Raji (cell line): ENCODE data around the gene GPC4.

Source experiments
- POLR2A ChIP-seq: IDR thresholded peaks from 2 replicates; pipeline ENCODE4 v1.6.1; 2011; ENCODE audit warnings: low read depth, low read length, control low read depth; ENCODE audit not compliant: insufficient read depth

The GPC4 gene

GRCh38 chrX:133305348-133305747 is 109.9 kb downstream of the GPC4 start:
- TF ChIP-seq POLR2A = no peak

DNA sequence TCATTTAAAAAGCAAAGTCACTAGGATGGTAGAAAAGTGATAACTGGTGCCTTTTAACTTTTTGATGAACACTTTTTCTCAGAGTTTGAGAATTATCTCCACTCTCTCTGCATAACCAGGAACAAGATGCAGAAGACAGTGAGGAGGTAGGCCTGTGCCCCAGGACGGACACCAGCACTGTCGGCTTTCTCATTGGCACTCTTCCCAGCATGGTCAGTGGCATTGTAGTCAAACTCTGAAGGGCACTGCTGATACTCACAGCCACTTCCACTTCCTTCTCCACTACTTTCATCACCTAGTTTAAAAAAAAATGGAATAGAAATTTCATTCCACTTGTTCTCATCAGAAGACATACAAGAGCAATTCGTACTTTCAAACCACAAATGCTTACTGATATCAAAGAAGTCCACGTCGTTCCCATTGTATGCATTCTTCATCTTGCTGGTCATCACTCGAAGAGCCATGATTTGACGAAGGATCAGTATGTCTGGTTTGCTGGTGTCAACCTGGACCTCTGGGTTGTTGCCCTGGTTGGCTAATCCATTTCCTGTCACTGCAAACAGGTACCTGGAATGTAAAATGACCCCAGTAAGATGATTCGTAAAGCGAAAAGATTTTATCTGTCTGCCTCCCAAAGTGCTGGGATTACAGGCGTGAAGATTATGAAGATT is 112.4 kb downstream of the GPC4 start:
- no peak for TF ChIP-seq POLR2A

DNA sequence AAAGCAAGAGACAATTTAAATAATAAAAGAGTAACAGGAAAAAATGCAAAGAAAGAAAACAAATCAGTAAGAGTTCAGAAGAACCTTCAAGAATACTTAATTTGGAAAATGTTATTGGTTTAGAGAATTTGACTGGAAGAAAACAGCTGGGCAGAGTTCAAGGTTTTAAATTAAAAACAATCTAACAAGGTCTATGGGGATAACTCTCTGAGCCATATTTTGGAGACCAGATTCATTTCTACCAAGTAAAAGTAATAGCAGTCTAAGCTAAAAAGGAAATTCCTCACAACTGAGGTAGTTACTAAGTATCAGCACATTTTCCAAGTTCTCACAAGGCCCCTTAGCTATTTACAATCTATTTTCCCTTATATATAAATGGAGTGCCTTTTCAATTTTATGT is 114.7 kb downstream of the GPC4 start:
- no peak for TF ChIP-seq POLR2A

DNA sequence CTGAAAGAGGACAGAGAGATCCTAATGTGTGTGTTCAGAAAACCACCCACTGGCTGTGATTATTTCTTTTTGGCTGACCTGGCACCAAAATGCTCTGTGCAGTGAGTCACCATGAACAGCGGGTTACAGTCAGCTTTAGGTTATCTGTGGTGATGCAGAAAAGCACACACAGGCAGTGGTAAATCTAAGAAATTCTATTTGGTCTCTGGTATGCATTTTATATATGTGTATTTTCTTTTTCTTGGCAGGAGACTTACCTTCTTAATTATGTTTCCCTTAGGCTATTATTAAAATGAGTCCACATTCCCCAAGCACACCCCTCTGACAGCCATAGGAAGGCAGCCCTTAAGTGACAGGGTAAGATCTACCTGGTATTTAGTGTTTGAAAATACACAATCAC is 118.0 kb downstream of the GPC4 start:
- TF ChIP-seq POLR2A = no peak

DNA sequence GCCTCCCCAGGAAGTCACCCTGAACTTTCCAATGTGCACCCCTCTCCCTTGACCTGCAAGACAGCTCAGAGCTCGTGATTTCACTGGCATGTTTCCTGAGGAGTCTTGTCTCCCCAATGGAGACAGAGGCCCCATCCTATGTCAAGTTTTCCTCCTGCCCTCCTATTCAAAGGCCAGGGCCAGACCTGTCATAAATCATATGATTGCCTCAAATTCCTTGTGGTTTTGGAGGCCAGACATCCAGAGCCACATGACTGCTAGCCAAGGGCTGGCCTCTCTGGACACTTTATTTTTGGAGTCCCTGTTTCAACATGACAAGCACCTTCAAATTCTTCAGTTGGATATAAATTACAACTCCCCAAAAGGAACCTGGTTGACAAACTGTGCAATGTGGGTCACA is 121.2 kb downstream of the GPC4 start:
- TF ChIP-seq POLR2A = no peak

GRCh38 chrX:133290076-133290475 is 125.2 kb downstream of the GPC4 start:
- TF ChIP-seq POLR2A = no peak

DNA sequence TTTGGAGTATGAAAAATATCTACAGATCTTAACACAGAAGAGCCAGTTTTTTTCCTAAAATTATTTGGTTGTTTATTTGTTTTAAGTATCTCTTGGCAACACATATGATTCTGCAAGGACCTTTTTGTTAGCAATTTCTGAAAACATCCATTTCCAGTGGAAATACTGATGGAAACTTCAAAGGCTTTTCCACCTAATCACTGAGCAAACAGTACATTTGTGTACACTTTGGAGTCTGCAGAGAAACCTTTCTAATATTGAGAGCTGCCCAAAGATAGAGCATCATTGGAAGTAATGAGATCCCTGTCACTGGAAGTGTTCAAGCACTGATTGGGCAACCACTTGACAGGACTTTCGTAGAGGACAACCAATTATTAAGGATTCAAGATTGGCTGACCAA is 127.4 kb downstream of the GPC4 start:
- no peak for TF ChIP-seq POLR2A

- no peak for TF ChIP-seq POLR2A
Measured at GRCh38 chrX:133285341-133285740, 129.9 kb downstream of the GPC4 start.

DNA sequence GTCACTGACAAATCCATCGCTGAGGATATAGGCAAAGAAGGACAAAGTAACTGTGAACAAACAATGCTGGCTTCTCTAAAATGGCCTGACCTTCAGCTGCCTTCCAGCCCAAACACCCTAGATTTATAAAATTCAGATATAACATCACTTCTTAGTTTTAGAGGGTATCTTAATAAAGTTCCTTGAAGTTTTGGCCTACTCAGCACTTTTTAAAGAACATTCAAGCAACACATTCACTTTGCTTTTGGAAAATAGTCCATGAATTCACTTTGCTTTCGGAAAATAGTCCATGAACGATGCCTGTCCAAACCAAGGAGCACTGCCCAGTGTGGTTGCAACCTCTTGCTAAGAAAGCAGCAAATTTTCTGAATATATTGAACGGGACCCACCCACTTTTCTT is 142.1 kb downstream of the GPC4 start:
- TF ChIP-seq POLR2A = no peak

DNA sequence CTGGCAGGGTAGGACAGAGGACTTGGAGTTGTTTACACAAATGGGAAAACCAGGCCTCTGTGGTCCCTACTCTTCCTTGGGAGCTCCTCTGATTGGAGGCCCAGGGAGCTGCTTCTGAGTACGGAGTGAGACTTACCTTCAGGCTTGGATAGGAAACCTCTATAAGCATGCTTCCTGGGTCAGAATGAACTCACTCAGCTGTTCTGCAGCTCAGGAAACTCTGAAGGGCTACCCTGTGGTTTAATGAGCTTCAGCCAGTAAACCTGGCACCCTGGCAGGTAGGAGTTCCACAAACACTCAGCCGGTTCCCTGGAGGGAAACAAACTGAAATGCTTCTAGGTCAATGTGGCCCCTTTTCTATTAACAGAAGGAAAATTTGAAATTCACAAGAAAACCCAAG is 146.1 kb downstream of the GPC4 start:
- TF ChIP-seq POLR2A = no peak

DNA sequence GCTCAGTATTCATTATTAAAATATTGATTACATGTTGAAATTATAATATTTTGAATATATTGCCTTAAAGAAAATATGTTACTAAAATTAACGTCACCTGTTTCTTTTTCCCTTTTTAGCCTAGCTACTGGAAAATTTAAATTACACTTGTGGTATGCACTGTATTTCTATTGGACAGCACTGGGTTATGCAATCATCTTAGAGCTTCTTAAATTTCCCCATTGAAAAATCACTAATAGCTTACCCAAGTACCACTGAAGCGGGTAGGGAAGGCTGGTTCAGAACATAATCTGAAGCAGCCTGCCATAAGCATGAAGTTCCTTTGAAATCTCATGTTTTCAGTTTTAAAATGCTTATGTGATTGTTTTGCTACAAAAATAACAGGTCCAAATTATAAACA is 147.7 kb downstream of the GPC4 start:
- TF ChIP-seq POLR2A = no peak

DNA sequence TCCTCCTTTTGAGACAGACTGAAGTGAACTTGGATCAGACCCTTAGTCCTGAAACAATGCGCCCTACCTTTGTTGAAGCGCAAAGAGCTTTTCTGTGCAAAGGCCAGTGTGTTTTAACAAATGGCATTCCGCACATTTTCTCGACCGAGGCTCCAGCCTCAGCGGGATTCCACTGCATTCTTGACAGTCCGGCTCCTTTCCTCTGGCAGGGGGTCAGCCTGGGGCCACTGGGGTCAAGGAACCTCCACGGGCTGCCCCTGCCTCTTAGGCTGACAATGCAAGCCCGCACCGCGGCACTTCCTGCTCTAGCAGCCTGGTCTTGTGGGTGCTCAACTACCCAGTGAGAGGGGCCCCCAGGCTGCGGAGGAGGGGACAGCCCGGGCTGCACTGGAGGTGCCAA is 150.0 kb downstream of the GPC4 start:
- TF ChIP-seq POLR2A = no peak

GRCh38 chrX:133258481-133258880 is 156.8 kb downstream of the GPC4 start:
- no peak for TF ChIP-seq POLR2A

DNA sequence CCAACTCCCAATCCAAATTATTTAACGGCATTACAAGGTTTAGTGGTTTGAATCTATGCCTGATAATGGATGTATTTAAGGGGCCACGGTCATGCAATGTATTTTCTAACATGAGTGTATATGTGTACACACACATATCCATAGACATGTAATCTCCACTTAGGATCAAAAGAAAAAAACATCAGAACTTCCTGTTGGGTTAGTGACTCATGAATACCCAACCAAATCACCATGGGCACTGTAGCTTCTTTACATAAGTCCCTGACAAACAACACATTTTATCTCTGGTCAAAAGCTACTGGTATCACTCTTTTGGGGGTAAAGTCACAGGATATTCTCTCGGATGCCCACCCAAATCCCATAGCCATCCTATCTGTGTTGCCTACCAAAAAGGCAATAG is 160.6 kb downstream of the GPC4 start:
- TF ChIP-seq POLR2A = no peak

DNA sequence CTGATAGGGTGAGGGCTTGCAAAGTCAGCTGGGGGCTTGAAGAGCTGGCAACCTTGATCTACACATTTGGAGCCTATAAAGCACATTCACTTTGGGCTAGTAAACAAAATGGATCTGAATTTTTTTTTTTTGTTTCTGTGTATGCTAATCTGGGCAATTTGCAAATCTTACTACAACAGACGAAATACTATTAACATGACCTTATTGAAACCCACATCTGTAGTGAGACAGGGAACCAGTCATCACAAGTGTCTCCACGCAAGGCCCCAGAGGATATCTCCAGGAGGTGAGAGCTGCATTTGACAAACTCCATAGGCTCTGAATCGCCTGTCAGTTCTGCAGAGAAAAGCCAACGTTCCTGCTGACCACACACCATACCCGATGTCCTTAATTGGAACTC is 164.1 kb downstream of the GPC4 start:
- no peak for TF ChIP-seq POLR2A

DNA sequence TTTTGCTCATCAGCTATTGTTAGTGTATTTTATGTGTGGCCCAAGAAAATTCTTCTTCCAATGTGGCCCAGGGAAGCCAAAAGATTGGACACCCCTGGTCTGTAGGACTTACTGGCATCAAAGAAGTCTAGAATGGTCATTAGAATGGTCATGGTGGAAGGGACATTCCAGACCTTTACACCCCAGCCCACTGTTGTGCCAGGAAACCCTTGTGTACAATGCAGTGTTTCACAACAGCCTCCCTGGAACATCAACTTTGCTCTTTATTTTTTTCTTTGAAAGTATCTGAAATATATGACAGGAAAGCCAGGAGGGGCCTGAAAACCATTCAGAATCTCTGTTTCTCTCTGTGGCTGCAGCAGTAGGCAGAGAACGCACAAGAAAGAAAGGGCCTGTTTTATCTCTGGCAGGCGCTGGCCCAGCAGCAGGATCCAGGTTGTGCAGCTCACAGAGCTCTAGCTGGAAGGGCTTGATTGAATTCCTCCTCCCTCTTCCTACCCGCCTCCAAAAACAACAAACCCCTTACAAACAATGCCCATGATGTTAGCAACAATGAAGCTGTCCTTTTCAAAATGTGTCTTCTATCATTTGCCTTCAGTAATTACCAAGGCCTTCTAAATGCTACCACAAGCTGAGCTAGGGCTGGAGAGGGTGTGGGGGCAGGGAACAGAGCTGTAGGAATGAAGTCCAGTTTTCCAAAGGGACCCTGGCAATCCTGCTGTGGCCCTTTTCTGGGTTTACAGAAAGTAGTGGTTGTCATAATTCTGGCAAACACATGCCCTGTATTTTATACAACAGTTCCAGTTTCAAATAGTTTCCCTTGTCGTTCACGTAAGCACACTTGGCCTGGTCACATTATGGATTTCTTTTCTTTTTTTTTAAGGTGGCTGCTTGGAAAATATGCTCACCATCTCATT is 164.8 kb downstream of the GPC4 start:
- TF ChIP-seq POLR2A = no peak
